RWPE2 (cell line): ENCODE results near the gene APLP1.

Source experiments
- ATAC-seq: fragments of 200-7000 bp; cut with Tn5 transposase; 3 replicates; pipeline ENCODE4 v1.9.1; 2021; ENCODE audit warnings: low read depth
- DNase-seq: peaks from one replicate; pipeline ENCODE4 v3.0.0-alpha.2; 2020; ENCODE audit warnings: low spot score
- H3K27ac ChIP-seq: fragments of 450-650 bp; 2 replicates; pipeline ENCODE4 v1.5.1; 2017; ENCODE audit warnings: mild to moderate bottlenecking; ENCODE audit not compliant: poor library complexity, severe bottlenecking
- H3K27me3 ChIP-seq: fragments of 250-450 bp; sonication (Bioruptor Pico); 2 replicates; pipeline ENCODE4 v1.5.1; 2021; ENCODE audit warnings: mild to moderate bottlenecking, moderate library complexity; ENCODE audit not compliant: insufficient read depth, poor library complexity, severe bottlenecking
- H3K36me3 ChIP-seq: fragments of 250-450 bp; sonication (Bioruptor Pico); 2 replicates; pipeline ENCODE4 v1.5.1; 2020; ENCODE audit warnings: low read depth, mild to moderate bottlenecking, moderate library complexity
- H3K4me1 ChIP-seq: fragments of 250-450 bp; sonication (Bioruptor Pico); 2 replicates; pipeline ENCODE4 v1.5.1; 2021; ENCODE audit warnings: mild to moderate bottlenecking, moderate library complexity; ENCODE audit not compliant: insufficient read depth, poor library complexity, severe bottlenecking
- H3K4me3 ChIP-seq: fragments of 250-450 bp; sonication (Bioruptor Pico); 2 replicates; pipeline ENCODE4 v1.5.1; 2021; ENCODE audit warnings: mild to moderate bottlenecking, moderate library complexity; ENCODE audit not compliant: severe bottlenecking
- H3K9me3 ChIP-seq: fragments of 250-450 bp; sonication (Bioruptor Pico); 2 replicates; pipeline ENCODE4 v1.5.1; 2021; ENCODE audit warnings: mild to moderate bottlenecking, moderate library complexity; ENCODE audit not compliant: severe bottlenecking
- TF ChIP-seq, protein P1 (sequence below): fragments of 450-650 bp; IDR thresholded peaks from one replicate; pipeline ENCODE4 v1.5.1; 2017; ENCODE audit warnings: mild to moderate bottlenecking, moderate library complexity; ENCODE audit not compliant: poor library complexity, severe bottlenecking

APLP1 gene

DNA sequence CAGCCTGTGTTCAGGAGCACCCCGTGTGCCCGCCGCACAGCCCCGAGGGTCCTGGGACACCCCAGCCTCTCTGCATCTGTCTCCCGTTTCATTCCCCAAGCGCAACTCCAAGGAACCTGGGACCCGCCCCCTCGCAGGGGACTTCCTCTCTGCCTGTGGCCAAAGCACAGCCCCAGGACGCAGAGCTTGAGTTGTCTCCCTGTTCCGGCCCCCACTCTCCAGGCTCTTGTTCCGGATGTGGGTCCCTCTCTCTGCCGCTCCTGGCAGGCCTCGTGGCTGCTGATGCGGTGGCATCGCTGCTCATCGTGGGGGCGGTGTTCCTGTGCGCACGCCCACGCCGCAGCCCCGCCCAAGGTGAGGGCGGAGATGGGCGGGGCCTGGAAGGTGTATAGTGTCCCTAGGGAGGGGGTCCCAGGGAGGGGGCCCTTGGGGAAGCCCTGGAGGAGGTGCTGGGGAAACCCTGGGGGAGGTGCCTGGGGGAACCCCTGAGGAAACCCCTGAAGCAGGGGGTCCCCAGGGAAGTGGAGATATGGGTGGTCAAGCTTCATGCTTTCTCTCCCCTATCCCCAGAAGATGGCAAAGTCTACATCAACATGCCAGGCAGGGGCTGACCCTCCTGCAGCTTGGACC, 35.3 kb downstream of the APLP1 start:
- no peaks in the 10 kb centered on the region for H3K9me3 ChIP-seq
- peak; percentile 30 for ATAC-seq
- peaks cover 6% of the 10 kb centered on the region for H3K4me1 ChIP-seq
- no peaks in the 10 kb centered on the region for H3K36me3 ChIP-seq
- no peak overlapping the region for H3K4me3 ChIP-seq
- no peak overlapping the region for H3K27ac ChIP-seq
- H3K27me3 ChIP-seq: no peaks in the 10 kb centered on the region
- TF ChIP-seq, protein P1, sequence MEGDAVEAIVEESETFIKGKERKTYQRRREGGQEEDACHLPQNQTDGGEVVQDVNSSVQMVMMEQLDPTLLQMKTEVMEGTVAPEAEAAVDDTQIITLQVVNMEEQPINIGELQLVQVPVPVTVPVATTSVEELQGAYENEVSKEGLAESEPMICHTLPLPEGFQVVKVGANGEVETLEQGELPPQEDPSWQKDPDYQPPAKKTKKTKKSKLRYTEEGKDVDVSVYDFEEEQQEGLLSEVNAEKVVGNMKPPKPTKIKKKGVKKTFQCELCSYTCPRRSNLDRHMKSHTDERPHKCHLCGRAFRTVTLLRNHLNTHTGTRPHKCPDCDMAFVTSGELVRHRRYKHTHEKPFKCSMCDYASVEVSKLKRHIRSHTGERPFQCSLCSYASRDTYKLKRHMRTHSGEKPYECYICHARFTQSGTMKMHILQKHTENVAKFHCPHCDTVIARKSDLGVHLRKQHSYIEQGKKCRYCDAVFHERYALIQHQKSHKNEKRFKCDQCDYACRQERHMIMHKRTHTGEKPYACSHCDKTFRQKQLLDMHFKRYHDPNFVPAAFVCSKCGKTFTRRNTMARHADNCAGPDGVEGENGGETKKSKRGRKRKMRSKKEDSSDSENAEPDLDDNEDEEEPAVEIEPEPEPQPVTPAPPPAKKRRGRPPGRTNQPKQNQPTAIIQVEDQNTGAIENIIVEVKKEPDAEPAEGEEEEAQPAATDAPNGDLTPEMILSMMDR: no peak
- no peak for DNase-seq

DNA sequence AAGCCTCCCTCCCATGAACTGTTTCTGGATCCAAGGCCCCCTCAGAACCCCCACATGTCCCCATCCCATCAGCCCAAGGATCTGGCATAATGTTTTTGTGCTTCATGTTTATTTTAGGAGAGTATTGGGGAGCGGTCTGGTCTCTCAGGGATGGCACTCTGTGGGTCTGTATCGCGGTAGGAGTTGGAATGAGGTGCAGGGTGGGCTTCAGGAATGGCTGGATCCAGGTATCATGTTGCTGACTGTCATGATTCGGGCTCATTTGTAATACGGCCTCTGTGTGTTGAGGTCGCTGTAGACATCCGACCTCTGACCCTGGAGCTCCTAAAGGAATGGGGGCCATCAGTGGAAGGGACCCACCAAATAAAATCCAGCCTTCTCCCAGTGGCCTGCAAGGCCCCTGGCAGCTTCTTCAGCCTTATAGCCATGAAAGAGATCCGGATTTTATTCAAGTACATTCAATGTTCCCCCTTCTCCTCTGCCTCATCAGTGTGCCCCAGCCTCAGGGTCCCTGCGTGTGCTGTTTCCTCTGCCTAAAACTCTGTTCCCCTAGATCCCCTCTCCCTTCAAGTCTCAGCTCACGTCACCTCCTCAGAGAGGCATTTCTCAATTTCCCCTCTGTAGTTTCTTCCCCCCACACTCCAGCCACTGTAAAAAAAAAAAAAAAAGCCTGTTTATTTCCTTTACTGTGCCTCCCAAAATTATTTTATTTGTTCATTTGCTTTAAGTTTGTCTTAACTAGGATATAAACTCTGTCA, 36.1 kb downstream of the APLP1 start:
- no peaks in the 10 kb centered on the region for H3K27me3 ChIP-seq
- TF ChIP-seq, protein P1: no peak
- no peaks in the 10 kb centered on the region for H3K36me3 ChIP-seq
- ATAC-seq (no peak), DNase-seq (no peak)
- no peaks in the 10 kb centered on the region for H3K9me3 ChIP-seq
- no peak overlapping the region for H3K27ac ChIP-seq
- H3K4me1 ChIP-seq: peaks cover 6% of the 10 kb centered on the region
- no peak overlapping the region for H3K4me3 ChIP-seq

DNA sequence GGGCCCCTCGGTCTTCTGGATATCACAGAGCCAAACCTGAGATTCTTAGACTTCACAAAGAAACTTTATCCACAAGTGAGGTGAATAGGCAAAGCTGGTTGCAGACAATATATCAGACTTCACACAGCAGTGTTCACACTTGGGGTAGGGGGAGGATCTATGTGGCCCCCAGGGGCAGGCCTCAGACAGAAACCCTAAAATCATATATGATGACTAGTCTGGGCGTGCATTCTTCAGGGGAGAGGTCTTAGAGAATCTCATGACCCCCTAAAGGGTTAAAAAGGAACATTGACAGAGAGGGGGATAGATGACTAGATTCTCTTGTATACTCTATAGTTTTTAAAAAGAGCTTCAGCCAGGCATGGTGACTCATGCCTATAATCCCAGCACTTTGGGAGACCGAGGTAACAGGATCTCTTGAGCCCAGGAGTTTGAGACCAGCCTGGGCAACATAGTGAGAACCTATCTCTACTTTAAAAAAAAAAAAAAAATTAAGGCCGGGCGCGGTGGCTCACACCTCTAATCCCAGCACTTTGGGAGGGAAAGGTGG, 36.9 kb downstream of the APLP1 start:
- Histone ChIP-seq H3K27ac (no peak overlapping the region), H3K27me3 (no peaks in the 10 kb centered on the region), H3K4me1 (peaks cover 6% of the 10 kb centered on the region), H3K36me3 (no peaks in the 10 kb centered on the region), H3K4me3 (no peak overlapping the region), H3K9me3 (no peaks in the 10 kb centered on the region)
- no peak for ATAC-seq
- no peak for DNase-seq
- TF ChIP-seq, protein P1: no peak

DNA sequence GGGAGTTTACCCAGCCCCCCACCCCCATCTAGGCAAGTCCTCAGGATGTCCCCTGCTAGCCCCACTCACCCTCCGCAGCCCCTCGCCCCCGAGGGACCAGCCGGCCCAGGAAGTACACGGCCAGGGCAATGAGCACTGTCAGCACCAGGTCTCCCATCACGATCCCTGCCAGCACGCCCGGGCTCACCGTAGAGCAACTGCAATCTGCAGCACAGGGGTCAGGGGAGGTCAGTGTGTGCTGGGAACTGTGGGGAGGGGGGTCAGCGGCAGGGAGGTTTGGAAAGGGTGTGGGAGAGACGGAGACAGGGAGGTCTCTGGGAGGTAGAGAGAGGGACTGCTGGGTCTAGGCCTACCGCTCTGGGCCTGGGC, 39.0 kb downstream of the APLP1 start:
- H3K36me3 ChIP-seq: no peaks in the 10 kb centered on the region
- TF ChIP-seq, protein P1: no peak
- no peak overlapping the region for H3K27ac ChIP-seq
- H3K4me3 ChIP-seq: no peak overlapping the region
- ATAC-seq (no peak), DNase-seq (no peak)
- H3K27me3 ChIP-seq: no peaks in the 10 kb centered on the region
- H3K9me3 ChIP-seq: no peaks in the 10 kb centered on the region
- H3K4me1 ChIP-seq: no peaks in the 10 kb centered on the region
